Globus pallidus (tissue), 1 donor: ENCODE data around the gene FBXL17.

Experiments
- DNase-seq: peaks from one replicate; pipeline ENCODE4 v3.0.0-alpha.2; 2015; ENCODE audit warnings: low spot score

The FBXL17 gene

GRCh38 chr5:108373426-108373825 lies 8.5 kb downstream of the FBXL17 start:
- no peak for DNase-seq

GRCh38 chr5:108372369-108372768 lies 9.5 kb downstream of the FBXL17 start:
- no peak for DNase-seq

GRCh38 chr5:108371263-108371662 lies 10.6 kb downstream of the FBXL17 start:
- no peak for DNase-seq

- DNase-seq = no peak
These were observed 12.7 kb downstream of the FBXL17 start for GRCh38 chr5:108369167-108369566.

- DNase-seq = no peak
These were observed 14.1 kb downstream of the FBXL17 start for GRCh38 chr5:108367679-108368334.

GRCh38 chr5:108366500-108366899 lies 15.4 kb downstream of the FBXL17 start:
- DNase-seq = no peak

GRCh38 chr5:108361771-108362170 lies 20.1 kb downstream of the FBXL17 start:
- DNase-seq = no peak

- DNase-seq = no peak
These were observed 20.7 kb downstream of the FBXL17 start for GRCh38 chr5:108361239-108361638.

- DNase-seq = no peak
These were observed 21.6 kb downstream of the FBXL17 start for GRCh38 chr5:108360280-108360679.

- no peak for DNase-seq
These were observed 25.6 kb downstream of the FBXL17 start for GRCh38 chr5:108356286-108356685.

- no peak for DNase-seq
These were observed 28.8 kb downstream of the FBXL17 start for GRCh38 chr5:108353087-108353486.

GRCh38 chr5:108345541-108346171 lies 36.2 kb downstream of the FBXL17 start:
- DNase-seq = peak; percentile 54

GRCh38 chr5:108344103-108344822 lies 37.6 kb downstream of the FBXL17 start:
- DNase-seq = no peak

- DNase-seq = no peak
These were observed 40.0 kb downstream of the FBXL17 start for GRCh38 chr5:108341866-108342265.

- DNase-seq = no peak
These were observed 41.8 kb downstream of the FBXL17 start for GRCh38 chr5:108340131-108340530.

- DNase-seq = no peak
These were observed 42.7 kb downstream of the FBXL17 start for GRCh38 chr5:108339220-108339619.

- no peak for DNase-seq
These were observed 47.7 kb downstream of the FBXL17 start for GRCh38 chr5:108334225-108334624.

- no peak for DNase-seq
These were observed 54.9 kb downstream of the FBXL17 start for GRCh38 chr5:108326982-108327381.

GRCh38 chr5:108324886-108325285 lies 57.0 kb downstream of the FBXL17 start:
- DNase-seq = no peak

- no peak for DNase-seq
These were observed 60.6 kb downstream of the FBXL17 start for GRCh38 chr5:108321341-108321740.

- DNase-seq = no peak
These were observed 61.7 kb downstream of the FBXL17 start for GRCh38 chr5:108320231-108320630.

GRCh38 chr5:108315829-108316228 lies 66.1 kb downstream of the FBXL17 start:
- DNase-seq = no peak

GRCh38 chr5:108312258-108312657 lies 69.6 kb downstream of the FBXL17 start:
- DNase-seq = no peak
